Keratinocyte (primary cell): ENCODE data around the gene OLFML3. TPM values are rescaled to one million over a fixed set of nuclear protein-coding genes. Genes with fewer than 3 reads are reported as not detected.

Experiments
- DNase-seq: peaks from one replicate; pipeline ENCODE4 v3.0.0-alpha.2; 2011; ENCODE audit warnings: low read depth, missing footprints, low spot score
- FAIRE-seq: peaks from 2 replicates; lab custom pipeline; 2011; peaks lifted over from hg19 to GRCh38; lab: Jason Lieb, UNC
- H2AFZ ChIP-seq: 2 replicates; pipeline ENCODE4 v1.6.0; 2012; ENCODE audit warnings: low read length, control low read depth, inconsistent platforms; ENCODE audit not compliant: control insufficient read depth
- H3K27ac ChIP-seq: 2 replicates; pipeline ENCODE4 v1.5.1; 2011; ENCODE audit warnings: low read length; ENCODE audit not compliant: control insufficient read depth, insufficient read depth
- H3K27me3 ChIP-seq: 3 replicates; pipeline ENCODE4 v1.6.0; 2011; ENCODE audit warnings: low read length; ENCODE audit not compliant: control insufficient read depth, insufficient read depth; ENCODE audit errors: extremely low read depth
- H3K36me3 ChIP-seq, 2 experiments: 2 replicates in 1 of 2; 3 replicates in 1 of 2; pipeline ENCODE4 v1.5.1; 2011; ENCODE audit warnings: low read length in 2 of 2, mild to moderate bottlenecking in 1 of 2; ENCODE audit not compliant: control insufficient read depth in 2 of 2, insufficient read depth in 2 of 2; ENCODE audit errors: extremely low read depth in 1 of 2
- H3K4me1 ChIP-seq: 3 replicates; pipeline ENCODE4 v1.5.1; 2011; ENCODE audit warnings: low read length; ENCODE audit not compliant: control insufficient read depth, insufficient read depth; ENCODE audit errors: extremely low read depth
- H3K4me2 ChIP-seq: 3 replicates; pipeline ENCODE4 v1.6.0; 2011; ENCODE audit warnings: low read depth, low read length; ENCODE audit not compliant: control insufficient read depth, insufficient read depth; ENCODE audit errors: extremely low read depth
- H3K4me3 ChIP-seq, 3 experiments: fragments of 200-600 bp in 1 of 3; sonication (generic) in 1 of 3; 2 replicates in 2 of 3; 3 replicates in 1 of 3; pipeline ENCODE4 v1.5.1; 2011 to 2016; ENCODE audit warnings: low read length in 3 of 3, mild to moderate bottlenecking in 3 of 3, control low read depth in 2 of 3, inconsistent platforms in 1 of 3, low read depth in 1 of 3, mixed read lengths in 1 of 3, mixed run types in 1 of 3, moderate library complexity in 1 of 3; ENCODE audit not compliant: control insufficient read depth in 2 of 3, insufficient read depth in 2 of 3; ENCODE audit errors: extremely low read depth in 1 of 3
- H3K79me2 ChIP-seq: 2 replicates; pipeline ENCODE4 v1.6.0; 2012; ENCODE audit warnings: low read length; ENCODE audit not compliant: control insufficient read depth, insufficient read depth
- H3K9ac ChIP-seq: 3 replicates; pipeline ENCODE4 v1.6.0; 2011; ENCODE audit warnings: low read length; ENCODE audit not compliant: control insufficient read depth, insufficient read depth; ENCODE audit errors: extremely low read depth
- H3K9me1 ChIP-seq: 3 replicates; pipeline ENCODE4 v1.6.0; 2011; ENCODE audit warnings: low read length; ENCODE audit not compliant: control insufficient read depth, insufficient read depth; ENCODE audit errors: extremely low read depth
- H3K9me3 ChIP-seq: 2 replicates; pipeline ENCODE4 v1.5.1; 2012; ENCODE audit warnings: low read depth, low read length; ENCODE audit not compliant: control insufficient read depth
- H4K20me1 ChIP-seq: 3 replicates; pipeline ENCODE4 v1.6.0; 2011; ENCODE audit warnings: low read length; ENCODE audit not compliant: control insufficient read depth, insufficient read depth; ENCODE audit errors: extremely low read depth
- EZH2 ChIP-seq: IDR thresholded peaks from one replicate; pipeline ENCODE4 v1.6.1; 2012; ENCODE audit warnings: inconsistent platforms, mild to moderate bottlenecking, low read length, moderate library complexity
- dilution Hi-C: fragments of 300-500 bp; cut with MboI; formaldehyde crosslinking; loops from one replicate; pipeline ENCODE4 v1.7.0; 2020; ENCODE audit warnings: low sequenced_read_pairs; ENCODE audit not compliant: extremely low pct_ligation_motif_present
- polyA plus RNA-seq, 5 experiments: library from polyadenylated mRNA; depleted of rRNA in 3 of 5; stranded (reverse) in 3 of 5; stranded (forward) in 1 of 5; unstranded in 1 of 5; fragments of >200 nt; gene quantifications; 1 replicate in 1 of 5; 2 replicates in 3 of 5; 3 replicates in 1 of 5; pipeline versions ENCODE4 v1.2.1 to v1.2.3, GENCODE V29; 2011 to 2012; ENCODE audit warnings: missing spikeins in 2 of 5, low read depth in 1 of 5, low replicate concordance in 1 of 5
- TF ChIP-seq, protein P1 (sequence below), 3 experiments: IDR thresholded peaks in 1 of 3; conservative IDR thresholded peaks in 1 of 3; optimal IDR thresholded peaks in 1 of 3; 2 replicates in 2 of 3; 3 replicates in 1 of 3; pipeline versions ENCODE3 to v1.5.1; 2011; ENCODE audit warnings: low read length in 3 of 3, mild to moderate bottlenecking in 3 of 3, moderate library complexity in 2 of 3, control low read depth in 1 of 3, inconsistent platforms in 1 of 3; ENCODE audit not compliant: insufficient read depth in 2 of 3; ENCODE audit errors: extremely low read depth in 1 of 3

OLFML3 gene
- polyA plus RNA-seq, 1 donor (not counting 4 experiments of a cell fraction or from before 2014, with no cell fraction given): 4.4 TPM

DNA sequence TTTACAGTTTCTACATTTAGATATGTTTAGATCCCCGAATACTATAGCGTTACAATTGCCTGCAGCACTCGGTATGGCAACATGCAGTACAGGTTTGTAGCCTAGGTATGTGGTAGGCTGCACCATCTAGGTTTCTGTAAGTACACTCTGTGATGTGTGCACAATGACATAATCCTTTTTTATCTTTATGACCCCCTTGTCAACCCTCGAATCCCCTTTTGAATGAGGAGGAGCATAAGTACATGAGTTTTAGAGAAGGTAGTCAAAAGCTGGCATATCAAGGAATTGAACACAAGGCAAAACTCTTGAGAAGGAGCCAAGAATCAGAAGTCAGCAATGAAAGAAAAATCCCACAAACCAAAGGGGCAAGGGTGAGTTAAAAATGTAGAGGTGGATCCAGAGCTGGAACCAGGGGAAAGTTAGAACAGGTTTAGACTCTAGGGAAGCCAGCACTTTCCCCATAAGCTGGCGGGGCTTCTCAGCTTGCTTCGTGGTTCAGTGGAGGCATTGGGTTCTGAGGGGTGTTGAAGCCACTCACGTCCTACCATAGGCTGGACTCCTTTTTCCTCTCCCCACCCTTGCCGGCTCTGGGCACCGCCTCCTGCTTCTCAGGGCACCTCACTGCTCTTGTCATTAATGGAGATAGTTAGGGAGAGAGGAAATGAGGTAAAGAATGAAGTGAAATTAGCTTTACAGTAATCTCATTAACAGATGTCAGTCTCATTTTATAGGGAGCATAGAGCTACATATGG is 31.3 kb downstream of the OLFML3 start:
- no peaks in the 10 kb centered on the region for H3K79me2 ChIP-seq
- H3K4me1 ChIP-seq: peaks cover 24% of the 10 kb centered on the region
- H4K20me1 ChIP-seq: no peaks in the 10 kb centered on the region
- DNase-seq: no peak
- H3K9me3 ChIP-seq: no peaks in the 10 kb centered on the region
- H3K4me2 ChIP-seq: no peak overlapping the region
- no peaks in the 10 kb centered on the region for H3K27me3 ChIP-seq
- H3K27ac ChIP-seq: no peak overlapping the region
- H2AFZ ChIP-seq: no peak overlapping the region
- no peaks in the 10 kb centered on the region for H3K36me3 ChIP-seq
- TF ChIP-seq, protein P1, sequence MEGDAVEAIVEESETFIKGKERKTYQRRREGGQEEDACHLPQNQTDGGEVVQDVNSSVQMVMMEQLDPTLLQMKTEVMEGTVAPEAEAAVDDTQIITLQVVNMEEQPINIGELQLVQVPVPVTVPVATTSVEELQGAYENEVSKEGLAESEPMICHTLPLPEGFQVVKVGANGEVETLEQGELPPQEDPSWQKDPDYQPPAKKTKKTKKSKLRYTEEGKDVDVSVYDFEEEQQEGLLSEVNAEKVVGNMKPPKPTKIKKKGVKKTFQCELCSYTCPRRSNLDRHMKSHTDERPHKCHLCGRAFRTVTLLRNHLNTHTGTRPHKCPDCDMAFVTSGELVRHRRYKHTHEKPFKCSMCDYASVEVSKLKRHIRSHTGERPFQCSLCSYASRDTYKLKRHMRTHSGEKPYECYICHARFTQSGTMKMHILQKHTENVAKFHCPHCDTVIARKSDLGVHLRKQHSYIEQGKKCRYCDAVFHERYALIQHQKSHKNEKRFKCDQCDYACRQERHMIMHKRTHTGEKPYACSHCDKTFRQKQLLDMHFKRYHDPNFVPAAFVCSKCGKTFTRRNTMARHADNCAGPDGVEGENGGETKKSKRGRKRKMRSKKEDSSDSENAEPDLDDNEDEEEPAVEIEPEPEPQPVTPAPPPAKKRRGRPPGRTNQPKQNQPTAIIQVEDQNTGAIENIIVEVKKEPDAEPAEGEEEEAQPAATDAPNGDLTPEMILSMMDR (optimal IDR thresholded peaks at IDR 0.05 in 1 of 3, IDR thresholded peaks at IDR 0.05 in 1 of 3, conservative IDR thresholded peaks at IDR 0.05 in 1 of 3; ENCODE audit: extremely low read depth in 1 of 3, insufficient read depth in 2 of 3, low read length in 3 of 3): no peak
- no peak for TF ChIP-seq EZH2
- H3K9ac ChIP-seq: no peak overlapping the region
- FAIRE-seq: no peak
- H3K9me1 ChIP-seq: no peaks in the 10 kb centered on the region
- no peak overlapping the region for H3K4me3 ChIP-seq
- dilution Hi-C loops: no loop called here

DNA sequence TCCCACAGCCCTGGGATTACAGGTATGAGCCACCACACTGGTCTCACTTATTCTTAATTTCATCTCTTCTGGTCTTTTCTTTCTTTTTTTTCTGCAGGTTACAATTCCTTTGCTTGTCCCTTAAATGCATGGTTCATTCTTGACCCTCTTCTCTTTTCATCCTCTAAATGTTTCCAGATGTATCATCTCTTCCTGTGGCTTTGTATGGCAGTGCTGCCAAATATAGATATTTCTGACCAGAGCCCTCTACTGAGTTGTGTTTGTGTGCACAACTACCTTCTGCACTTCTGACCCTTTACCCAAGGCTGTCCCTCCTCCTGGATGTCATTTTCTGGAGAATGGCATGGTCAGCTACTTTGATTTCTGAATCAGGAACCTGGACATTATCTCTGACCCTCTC is 32.5 kb downstream of the OLFML3 start:
- DNase-seq (no peak), FAIRE-seq (no peak)
- Histone ChIP-seq H3K27ac (no peak overlapping the region), H3K4me1 (peaks cover 24% of the 10 kb centered on the region), H3K9ac (no peak overlapping the region), H2AFZ (no peak overlapping the region), H3K4me2 (no peak overlapping the region), H3K9me3 (no peaks in the 10 kb centered on the region), H3K79me2 (no peaks in the 10 kb centered on the region), H3K9me1 (no peaks in the 10 kb centered on the region), H3K36me3 (no peaks in the 10 kb centered on the region), H3K27me3 (no peaks in the 10 kb centered on the region), H4K20me1 (no peaks in the 10 kb centered on the region), H3K4me3 (no peak overlapping the region)
- dilution Hi-C loops: no loop called here
- TF ChIP-seq, protein P1 (optimal IDR thresholded peaks at IDR 0.05 in 1 of 3, IDR thresholded peaks at IDR 0.05 in 1 of 3, conservative IDR thresholded peaks at IDR 0.05 in 1 of 3; ENCODE audit: extremely low read depth in 1 of 3, insufficient read depth in 2 of 3, low read length in 3 of 3): no peak
- no peak for TF ChIP-seq EZH2
